DND-41 (cell line): ENCODE results near the gene CTIF.

ENCODE experiments used
- EZH2 ChIP-seq: IDR thresholded peaks from 3 replicates; pipeline ENCODE4 v1.6.1; 2012; ENCODE audit warnings: borderline replicate concordance, low read depth, mild to moderate bottlenecking, moderate library complexity, low read length, inconsistent platforms; ENCODE audit not compliant: severe bottlenecking
- TF ChIP-seq, protein P1 (sequence below): IDR thresholded peaks from 2 replicates; pipeline ENCODE4 v1.5.1; 2012; ENCODE audit warnings: borderline replicate concordance, low read length, moderate library complexity, mild to moderate bottlenecking; ENCODE audit not compliant: poor library complexity, severe bottlenecking; ENCODE audit errors: extremely low read depth

DNA sequence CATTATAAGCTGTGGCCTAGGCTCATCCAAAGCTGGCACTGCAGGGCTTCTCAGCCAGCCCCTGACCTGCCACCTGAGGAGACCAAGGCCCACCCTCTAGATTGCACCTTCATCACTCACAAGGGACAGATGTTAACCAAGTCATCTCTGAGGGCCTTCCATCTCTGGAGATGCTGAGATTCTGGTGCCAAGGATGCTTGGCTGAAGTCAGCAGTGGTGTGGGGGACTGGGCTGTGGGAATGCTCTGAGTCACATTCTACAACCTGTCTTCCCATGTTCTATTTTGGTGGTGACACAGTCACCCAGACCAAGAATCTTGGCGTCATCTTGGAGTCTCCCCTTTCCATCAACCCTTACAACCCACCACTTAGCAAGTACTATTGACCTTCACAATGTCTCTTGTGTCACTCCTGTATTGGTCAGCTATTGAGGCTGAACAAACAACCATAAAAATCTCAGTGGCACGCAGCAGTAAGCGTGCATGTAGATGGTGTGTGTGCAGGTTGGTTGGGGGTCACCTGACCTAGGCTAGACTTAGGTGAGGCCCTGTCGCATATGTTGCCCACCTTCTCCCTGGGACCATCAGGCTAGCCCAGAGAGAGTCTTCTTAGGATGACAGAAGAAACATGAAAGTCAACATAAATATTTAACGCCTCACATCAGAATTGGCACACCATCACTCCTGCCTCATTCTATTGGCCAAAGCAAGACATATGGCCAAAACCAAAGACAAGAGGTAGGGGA, 276.9 kb downstream of the CTIF start:
- TF ChIP-seq, protein P1, sequence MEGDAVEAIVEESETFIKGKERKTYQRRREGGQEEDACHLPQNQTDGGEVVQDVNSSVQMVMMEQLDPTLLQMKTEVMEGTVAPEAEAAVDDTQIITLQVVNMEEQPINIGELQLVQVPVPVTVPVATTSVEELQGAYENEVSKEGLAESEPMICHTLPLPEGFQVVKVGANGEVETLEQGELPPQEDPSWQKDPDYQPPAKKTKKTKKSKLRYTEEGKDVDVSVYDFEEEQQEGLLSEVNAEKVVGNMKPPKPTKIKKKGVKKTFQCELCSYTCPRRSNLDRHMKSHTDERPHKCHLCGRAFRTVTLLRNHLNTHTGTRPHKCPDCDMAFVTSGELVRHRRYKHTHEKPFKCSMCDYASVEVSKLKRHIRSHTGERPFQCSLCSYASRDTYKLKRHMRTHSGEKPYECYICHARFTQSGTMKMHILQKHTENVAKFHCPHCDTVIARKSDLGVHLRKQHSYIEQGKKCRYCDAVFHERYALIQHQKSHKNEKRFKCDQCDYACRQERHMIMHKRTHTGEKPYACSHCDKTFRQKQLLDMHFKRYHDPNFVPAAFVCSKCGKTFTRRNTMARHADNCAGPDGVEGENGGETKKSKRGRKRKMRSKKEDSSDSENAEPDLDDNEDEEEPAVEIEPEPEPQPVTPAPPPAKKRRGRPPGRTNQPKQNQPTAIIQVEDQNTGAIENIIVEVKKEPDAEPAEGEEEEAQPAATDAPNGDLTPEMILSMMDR = no peak
- TF ChIP-seq EZH2 = no peak
